Measurements from ENCODE around the gene ENPP4.
"Not testable (repeated sequence)": the region's sequence is repeated elsewhere in the genome, so short reads cannot be mapped to it uniquely, and the experiment has no call there.

The ENPP4 gene, protein sequence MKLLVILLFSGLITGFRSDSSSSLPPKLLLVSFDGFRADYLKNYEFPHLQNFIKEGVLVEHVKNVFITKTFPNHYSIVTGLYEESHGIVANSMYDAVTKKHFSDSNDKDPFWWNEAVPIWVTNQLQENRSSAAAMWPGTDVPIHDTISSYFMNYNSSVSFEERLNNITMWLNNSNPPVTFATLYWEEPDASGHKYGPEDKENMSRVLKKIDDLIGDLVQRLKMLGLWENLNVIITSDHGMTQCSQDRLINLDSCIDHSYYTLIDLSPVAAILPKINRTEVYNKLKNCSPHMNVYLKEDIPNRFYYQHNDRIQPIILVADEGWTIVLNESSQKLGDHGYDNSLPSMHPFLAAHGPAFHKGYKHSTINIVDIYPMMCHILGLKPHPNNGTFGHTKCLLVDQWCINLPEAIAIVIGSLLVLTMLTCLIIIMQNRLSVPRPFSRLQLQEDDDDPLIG

DNA sequence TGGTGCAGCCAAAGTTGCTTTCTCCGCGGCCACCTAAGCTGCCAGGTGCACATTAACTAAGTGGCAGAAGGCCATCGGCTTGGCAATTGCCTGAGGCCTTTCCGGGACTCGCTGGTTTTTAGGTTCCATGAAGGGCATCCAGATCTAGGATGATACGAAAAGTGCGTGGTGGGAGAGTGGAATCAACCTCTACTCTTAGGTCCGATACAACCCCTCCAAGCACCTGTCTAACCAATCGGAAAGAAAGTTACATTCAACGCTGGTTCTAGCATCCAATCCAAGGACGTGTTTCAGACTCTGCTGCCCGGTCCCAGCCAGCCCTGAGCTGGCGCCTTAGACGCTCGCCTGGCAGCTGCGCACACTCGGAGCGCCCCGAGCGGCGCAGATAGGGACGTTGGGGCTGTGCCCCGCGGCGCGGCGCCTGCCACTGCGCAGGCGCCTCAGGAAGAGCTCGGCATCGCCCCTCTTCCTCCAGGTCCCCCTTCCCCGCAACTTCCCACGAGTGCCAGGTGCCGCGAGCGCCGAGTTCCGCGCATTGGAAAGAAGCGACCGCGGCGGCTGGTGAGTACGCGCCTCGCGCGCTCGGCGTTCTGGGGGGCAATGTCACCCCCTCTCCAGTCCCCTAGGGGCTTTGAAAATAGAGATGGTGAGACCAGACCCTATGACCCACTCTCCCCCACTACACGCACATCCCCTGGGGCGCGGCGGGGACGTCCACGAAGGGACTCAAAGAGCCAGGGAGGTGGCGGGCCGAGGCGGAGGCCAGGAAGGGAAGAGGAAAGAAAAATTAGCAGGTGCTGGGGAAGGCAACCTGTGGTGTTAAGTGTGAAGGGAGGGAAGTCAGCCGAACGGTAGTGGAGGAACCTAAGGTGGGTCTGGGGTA is at the start of gene ENPP4:
Gene ENPP4 (plus strand): TSS at position 361 of the 883 bp plus-strand sequence. CDS start 9,595 bp downstream, outside the sequence.
- peak; percentile 79 for DNase-seq (ENCODE audit: low read depth, low spot score)

DNA sequence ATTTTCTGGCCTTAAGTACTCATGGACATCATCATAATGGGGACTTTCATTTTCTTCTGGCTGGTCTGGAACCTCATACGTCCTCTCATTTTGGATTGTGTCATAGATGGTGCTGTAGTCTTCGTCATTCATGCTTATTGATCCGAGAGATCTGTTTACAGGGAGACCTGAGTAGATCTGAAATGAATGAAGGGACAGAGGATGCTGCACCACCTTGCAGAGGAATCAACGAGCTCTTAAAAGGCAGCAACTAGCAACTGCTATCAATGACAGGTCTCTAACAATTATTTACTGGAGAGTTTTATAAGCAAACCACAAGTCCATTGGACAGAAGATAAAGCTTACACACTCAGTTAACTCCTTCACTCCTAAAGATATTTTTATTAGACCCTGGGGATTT is 49.7 kb upstream of the ENPP4 start:
- no peak for DNase-seq (ENCODE audit: low read depth, low spot score)

DNA sequence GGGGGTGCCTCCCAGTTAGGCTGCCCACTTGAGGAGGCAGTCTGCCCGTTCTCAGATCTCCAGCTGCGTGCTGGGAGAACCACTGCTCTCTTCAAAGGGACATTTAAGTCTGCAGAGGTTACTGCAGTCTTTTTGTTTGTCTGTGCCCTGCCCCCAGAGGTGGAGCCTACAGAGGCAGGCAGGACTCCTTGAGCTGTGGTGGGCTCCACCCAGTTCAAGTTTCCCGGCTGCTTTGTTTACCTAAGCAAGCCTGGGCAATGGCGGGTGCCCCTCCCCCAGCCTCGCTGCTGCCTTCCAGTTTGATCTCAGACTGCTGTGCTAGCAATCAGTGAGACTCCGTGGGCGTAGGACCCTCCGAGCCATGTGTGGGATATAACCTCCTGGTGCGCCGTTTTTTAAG is 44.1 kb upstream of the ENPP4 start:
- DNase-seq (ENCODE audit: low read depth, low spot score): not testable (repeated sequence)

DNA sequence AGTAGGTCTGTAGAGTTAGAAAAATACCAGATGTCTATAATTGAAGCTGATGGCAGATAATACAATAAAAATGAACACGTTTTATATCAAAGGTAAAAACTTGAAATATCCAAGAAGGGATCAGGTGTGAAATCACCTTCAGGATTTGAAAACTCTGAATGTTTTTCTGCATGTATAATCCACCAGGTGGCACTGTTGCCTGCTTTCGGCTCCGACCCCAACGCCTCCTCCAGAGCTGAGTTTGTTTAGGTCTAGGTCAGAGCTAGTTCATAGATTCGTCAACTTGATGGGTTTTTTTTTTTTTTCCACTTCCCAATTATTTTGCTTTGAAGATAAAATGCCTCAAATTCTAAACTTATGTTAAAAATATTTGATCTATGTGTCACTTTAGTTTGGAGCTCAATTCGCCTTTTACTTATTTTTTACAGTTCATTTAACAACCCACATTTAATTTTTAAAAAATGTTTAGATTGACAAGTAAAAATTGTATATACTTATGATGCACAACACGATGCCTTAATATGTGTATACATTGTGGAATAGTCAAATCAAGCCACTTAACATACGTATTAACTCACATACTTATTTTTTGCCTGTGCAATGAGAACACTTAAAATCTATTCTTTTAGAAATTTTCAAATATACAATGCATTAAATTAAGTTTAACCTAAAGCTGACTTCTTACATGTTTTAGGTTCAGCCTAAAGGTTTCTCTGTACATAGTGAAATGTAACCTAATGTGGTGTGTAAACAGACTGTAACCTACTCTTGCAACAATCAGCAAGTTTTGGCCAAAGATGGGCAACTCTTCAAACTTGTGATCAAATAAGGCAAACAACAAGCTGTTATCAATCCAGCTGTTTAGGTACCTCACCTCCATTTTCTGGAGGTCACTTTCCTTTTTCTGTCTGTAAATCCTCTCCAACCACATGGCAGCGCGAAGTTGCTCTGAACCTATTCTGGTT is 39.4 kb upstream of the ENPP4 start:
- DNase-seq (ENCODE audit: low read depth, low spot score): no peak

DNA sequence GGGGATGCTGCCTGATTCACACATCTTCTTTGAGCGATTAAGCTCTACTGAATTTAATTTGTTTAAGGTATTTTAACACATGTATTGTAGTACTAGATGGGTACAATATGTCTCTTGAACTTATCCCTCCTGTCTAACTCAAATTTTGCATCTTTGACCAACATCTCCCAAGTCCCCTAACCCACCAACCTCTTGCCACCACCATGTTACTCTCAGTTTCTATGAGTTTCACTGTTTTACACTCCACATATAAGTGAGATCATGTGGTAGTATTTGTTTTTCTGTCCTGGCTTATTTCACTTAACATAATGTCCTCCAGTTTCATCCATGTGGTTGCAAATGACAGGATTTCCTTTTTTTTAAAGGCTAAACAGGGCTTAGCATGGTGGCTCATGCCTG is 38.7 kb upstream of the ENPP4 start:
- DNase-seq (ENCODE audit: low read depth, low spot score): no peak

DNA sequence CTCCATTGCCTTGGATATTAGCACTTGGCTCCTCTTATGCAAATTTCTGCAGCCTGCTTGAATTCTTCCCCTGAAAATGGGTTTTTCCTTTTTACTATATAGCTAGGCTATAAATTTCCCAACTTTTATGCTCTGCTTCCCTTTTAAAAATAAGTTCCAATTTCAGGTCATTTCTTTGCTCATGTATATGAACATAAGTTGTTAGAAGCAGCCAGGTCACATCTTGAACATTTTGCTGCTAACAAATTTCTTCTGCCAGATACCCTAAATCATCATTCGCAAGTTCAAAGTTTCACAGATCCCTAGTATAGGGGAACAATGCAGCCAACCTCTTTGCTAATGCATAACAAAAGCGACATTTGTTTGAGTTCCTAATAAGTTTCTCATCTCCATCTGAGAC is 34.5 kb upstream of the ENPP4 start:
- DNase-seq (ENCODE audit: low read depth, low spot score): no peak

DNA sequence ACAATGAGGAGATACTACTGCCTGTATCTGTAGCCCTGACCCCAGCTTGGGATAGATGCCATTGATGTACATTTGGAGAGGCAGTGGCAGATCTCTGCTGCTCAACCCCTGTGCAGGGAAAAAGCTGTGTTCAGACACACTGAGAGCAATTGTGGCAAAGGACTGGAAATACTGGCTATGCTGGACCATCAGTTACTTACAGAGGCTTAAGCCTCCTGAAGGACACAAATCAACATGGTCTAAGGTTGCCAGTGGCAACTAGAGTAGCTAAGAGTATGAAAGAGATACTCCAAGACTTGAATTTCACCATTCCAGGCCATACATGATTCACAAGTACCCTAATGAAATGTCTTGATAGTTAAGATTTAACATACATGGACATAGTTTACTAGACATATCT is 32.4 kb upstream of the ENPP4 start:
- no peak for DNase-seq (ENCODE audit: low read depth, low spot score)

DNA sequence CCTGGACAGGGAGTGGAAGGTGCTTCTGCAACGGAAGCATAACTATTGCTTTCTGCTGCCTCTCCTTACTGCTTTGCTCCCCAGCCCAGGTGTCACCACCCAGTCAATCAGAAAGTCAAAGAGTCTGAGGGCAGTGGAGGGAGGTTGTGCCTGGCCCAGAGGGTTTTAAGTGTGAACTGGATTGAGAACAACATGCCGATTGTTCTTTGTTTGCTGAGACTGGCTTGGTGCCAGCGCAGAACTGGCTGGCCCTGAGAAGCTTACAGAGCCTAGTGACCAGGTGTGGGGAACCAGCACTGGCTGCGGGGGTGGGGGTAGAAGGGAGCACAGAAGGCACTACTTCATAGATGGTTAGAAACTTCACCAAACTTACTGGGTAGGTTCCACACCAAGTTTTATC is 31.1 kb upstream of the ENPP4 start:
- no peak for DNase-seq (ENCODE audit: low read depth, low spot score)

DNA sequence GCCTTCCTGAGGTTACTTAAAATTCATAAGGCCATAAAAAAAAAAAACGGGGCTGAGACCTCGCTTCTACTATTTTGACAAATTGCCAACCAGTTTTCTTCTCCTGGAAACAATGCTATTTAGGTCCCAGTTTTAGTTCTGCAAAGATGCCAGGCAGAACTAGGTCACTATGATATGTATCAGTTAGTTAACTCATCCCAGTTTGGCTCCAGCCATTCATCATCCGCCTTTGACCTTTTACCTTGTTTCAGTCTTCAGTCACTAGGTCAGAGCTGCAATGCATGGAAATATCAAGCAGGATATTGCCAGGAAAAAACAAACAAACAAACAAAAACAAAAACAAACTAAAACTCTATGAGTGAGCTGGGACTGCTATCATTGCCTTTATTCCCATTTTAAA is 29.8 kb upstream of the ENPP4 start:
- DNase-seq (ENCODE audit: low read depth, low spot score): no peak

DNA sequence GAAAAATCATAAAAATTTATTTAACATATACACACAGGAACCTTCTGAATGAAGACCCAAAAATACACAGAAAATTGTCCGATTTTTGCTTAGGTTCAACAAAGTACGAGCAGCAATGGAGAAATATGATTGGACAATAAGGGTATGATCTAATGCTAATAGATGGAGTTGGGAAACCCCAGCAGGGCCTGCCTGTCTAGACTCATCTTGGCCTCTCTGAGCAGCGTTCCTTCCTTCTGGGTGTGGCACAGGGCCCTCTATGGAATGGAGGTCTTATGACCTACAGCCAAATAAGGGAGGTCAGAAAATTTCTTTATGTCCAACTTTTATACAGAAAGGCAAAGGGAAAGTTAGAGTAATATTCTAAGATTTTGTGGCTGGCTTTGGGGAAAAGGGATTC is 27.7 kb upstream of the ENPP4 start:
- no peak for DNase-seq (ENCODE audit: low read depth, low spot score)

DNA sequence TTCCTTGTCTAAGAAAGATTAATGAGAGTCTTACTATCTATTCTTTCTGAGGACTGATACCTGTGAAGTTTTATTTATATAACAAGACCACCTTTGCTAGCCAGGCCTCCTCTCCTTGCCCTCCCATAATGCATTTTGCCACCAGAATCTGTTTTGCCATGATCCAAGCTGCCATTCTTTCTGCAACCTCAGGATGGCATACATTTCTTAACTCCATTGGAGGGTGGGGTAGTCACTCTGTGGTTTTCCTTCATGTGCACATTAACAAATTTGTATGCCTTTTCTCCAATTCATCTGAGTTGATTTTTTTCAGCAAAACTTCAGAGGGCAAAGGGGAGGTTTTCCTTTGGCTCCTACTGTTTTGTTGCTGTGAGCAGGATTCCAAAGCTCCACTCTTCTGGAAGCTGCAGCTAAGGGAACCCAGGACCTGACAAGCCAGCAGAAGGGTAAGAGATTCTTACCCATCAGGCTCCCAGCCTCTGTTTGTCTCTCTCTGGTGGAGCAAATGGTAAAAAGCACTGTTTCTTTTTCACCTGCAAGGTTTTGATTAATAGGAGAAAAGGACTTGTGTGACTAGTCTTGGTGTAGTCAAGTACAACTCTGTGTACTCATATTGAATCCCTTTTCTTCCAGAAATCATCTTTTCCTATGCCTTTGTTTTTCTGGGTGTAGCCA is 26.2 kb upstream of the ENPP4 start:
- DNase-seq (ENCODE audit: low read depth, low spot score): no peak

DNA sequence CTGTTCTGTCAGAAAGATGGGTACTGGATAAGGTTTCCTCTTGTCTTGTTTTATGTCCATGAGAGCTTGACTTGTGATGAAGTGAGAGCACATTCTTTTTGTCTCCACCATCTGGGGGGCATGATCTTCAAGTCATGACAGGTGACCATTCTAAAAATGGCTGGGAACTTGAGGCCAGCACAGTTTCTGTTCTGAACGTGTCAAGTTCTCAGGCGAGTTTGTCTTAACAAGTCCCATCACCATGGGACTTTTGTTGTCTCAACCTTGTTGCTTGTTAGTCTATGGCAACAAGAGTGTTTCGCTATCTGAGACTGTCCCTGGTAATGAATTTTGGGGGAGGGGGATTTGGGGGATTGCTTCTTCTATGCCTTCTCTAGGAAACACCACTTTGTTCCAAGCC is 25.6 kb upstream of the ENPP4 start:
- no peak for DNase-seq (ENCODE audit: low read depth, low spot score)

DNA sequence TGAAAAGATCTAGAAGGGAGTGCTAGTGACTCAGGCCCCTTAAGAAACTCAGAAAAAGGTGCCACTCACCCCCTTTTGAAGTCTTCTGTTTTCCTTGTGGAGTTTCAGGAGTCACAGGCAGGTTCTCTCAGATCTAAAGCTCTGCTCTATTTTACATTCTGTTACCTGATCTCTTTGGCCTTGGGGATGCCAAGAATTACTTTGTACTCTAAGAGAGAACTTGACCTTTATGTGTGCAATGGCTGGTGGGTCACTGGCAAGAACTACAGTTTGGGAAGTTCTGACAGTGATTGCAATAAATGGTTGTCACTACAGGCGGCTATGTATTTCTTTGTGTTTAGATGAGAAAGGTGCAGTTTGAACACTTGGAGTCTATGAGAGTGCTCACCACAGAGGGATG is 24.2 kb upstream of the ENPP4 start:
- DNase-seq (ENCODE audit: low read depth, low spot score): no peak

DNA sequence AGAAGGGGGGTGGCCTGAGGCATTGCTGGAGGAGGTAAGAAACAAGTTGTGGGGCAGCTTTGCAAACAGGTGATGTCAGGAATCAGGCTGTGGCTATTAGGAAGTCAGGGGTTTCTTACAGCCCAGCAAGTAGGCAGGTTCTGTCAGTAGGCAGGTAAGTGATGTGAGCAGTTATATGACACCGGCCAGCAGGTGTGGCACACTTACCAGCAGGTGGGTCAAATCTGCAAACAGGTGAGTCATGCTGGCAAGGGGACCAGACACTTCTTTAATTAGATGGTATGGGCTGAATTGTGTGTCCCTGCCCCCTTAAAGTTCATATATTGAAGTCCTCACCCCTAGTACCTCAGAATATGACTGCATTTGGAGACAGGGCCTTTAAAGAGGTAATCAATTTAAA is 16.4 kb upstream of the ENPP4 start:
- no peak for DNase-seq (ENCODE audit: low read depth, low spot score)

DNA sequence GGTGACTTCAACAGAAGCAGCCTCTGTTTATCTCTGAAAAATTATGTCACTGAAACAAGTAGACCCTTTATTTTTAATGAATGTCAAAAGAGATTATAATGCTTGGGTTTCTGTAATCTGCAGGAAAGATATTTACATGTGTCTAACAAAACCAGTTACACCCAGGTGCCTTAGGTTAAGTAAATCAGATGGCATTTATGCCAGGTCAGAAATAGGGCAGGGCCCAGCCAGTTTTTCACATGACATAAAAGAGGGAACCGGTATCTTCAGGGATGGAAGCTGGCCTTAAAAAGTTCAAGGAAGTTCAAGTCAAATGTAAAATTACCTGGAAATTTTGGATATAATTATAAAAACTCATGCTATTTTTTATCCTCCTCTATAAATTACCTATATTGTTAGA is 14.2 kb upstream of the ENPP4 start:
- no peak for DNase-seq (ENCODE audit: low read depth, low spot score)

DNA sequence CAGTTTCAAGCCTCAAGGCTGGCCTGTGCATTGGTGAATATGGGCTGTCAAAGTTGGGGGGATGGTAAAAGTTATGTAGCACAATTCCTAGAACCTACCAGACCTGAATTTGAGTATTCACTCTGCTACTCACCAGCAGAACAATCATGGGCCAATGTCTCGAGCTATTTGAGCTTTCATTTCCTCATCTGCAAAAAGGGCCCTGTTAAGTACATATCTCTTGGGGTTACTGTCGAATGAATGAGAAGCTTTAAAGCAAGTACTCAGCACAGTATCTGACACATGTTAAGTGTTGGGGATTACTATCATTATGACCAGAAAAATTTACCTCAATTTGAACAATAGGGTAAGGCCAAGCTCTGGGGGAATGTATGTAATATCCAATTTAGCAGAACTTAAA is 13.5 kb upstream of the ENPP4 start:
- no peak for DNase-seq (ENCODE audit: low read depth, low spot score)

DNA sequence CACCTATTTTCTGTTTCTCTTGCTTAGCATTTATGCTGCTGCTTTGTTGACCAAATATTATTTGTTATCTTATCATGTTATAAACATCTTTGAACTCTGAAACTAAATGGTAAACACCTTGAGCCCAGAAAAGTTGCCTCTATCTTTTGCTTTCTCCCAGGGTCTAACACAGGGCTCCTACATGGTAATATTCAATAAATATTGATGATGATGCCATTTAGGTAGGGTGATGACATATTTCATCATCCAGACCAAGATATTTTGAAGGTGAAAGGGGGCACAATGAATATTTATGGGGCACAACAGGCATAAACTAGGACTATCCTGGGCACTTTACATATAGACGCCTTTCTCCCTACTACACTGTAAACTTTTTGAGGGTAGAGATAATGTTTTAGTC is 11.6 kb upstream of the ENPP4 start:
- no peak for DNase-seq (ENCODE audit: low read depth, low spot score)

DNA sequence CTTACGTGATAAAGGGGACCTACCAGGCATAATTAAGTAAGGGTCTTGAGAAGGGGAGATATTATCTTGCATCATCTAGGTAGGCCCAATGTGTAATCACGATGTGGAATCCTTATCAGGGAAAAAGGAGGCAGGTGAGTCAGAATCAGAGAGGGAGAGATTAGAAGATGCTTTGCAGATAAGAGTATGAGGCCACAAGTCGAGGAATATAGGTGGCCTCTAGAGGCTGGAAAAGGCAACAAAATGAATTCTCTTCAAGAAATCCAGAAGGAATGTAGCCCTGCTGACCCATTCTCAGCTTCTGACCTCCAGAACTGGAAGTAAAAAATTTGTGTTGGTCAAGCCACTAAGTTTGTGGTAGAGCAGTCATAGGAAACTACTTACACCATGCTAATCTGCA is 11.0 kb upstream of the ENPP4 start:
- no peak for DNase-seq (ENCODE audit: low read depth, low spot score)

DNA sequence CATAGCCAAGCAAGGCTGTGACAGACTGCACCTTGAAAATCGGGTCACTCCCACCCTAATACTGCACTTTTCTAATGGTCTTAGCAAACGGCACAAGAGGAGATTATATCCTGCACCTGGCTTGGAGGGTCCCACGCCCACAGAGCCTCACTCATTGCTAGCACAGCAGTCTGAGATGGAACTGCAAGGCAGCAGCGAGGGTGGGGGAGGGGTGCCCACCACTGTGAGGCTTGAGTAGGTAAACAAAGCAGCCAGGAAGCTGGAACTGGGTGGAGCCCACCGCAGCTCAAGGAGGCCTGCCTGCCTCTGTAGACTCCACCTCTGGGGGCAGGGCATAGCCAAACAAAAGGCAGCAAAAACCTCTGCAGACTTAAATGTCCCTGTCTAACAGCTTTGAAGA is 10.1 kb upstream of the ENPP4 start:
- DNase-seq (ENCODE audit: low read depth, low spot score): not testable (repeated sequence)

DNA sequence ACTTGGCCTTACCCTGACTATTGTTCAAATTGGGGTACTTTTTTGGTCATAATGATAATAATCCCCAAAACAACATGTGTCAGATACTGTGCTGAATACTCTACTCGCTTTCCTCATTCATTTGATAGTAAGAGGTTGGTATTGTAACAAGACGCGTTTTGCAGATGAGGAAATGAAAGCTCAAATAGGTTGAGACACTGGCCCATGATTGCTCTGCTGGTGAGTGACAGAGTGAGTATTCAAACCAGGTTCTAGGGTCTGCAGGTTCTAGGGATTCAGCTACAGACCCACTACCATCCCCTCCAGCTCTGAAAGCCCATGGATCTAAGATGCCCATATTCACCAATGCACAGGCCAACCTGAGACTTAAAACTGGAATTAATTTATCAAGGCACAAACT is 1.3 kb upstream of the ENPP4 start:
- DNase-seq (ENCODE audit: low read depth, low spot score): no peak

DNA sequence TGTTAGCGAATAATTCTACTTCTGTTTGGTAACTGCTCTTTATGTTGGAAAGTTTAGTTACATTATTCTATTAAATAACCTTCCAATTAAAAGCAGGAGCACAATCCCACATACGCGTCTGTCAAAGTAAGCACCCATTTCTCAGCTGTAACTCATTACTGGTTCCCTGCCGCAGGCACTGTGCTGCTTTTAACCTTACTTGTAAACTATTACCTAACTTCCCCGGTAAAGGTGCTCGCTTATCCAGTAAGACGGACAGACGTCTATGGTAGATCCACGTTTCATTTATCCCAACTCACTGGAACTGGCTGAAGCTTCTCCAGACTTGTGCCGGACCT is 529 bp upstream of the ENPP4 start:
- no peak for DNase-seq (ENCODE audit: low read depth, low spot score)
